ENCODE data around the gene DRAP1. TPM values are rescaled to one million over a fixed set of nuclear protein-coding genes. Genes with fewer than 3 reads are reported as not detected.

DRAP1 gene
- total RNA-seq = 68.5 to 74.4 TPM (median 70.9 TPM) in 3 replicates

- Mint-ChIP-seq H3K27ac (peak within 1 kb of the TSS; percentile 77), H3K4me3 (peak within 1 kb of the TSS; percentile 86), H3K27me3 (ENCODE audit: low read depth) (no peaks in the 10 kb centered on the region), H3K4me1 (peaks cover 33% of the 10 kb centered on the region), H3K36me3 (peaks cover 18% of the 10 kb centered on the region), H3K9me3 (no peaks in the 10 kb centered on the region)
- TF ChIP-seq CTCF (IDR thresholded peaks at IDR 0.05; ENCODE audit: unreplicated experiment) = no peak
- peak; percentile 98 to 100 for DNase-seq (ENCODE audit: low spot score in 2 of 2, unreplicated experiment in 2 of 2)
Measured at GRCh38 chr11:65919141-65919572, at the start of gene DRAP1. Gene DRAP1 (plus strand): TSS chr11:65919426. CDS start chr11:65919502, 76 bp downstream.

- H3K27me3 Mint-ChIP-seq (ENCODE audit: low read depth) = no peaks in the 10 kb centered on the region
- peaks cover 20% of the 10 kb centered on the region for H3K4me1 Mint-ChIP-seq
- H3K9me3 Mint-ChIP-seq = no peaks in the 10 kb centered on the region
- DNase-seq (ENCODE audit: low spot score in 2 of 2, unreplicated experiment in 2 of 2) = no peak
- peak overlapping the region; percentile 72 for H3K27ac Mint-ChIP-seq
- H3K36me3 Mint-ChIP-seq = peaks cover 16% of the 10 kb centered on the region
- H3K4me3 Mint-ChIP-seq = no peak overlapping the region
- TF ChIP-seq CTCF (IDR thresholded peaks at IDR 0.05; ENCODE audit: unreplicated experiment) = no peak
Measured at GRCh38 chr11:65869643-65870306, 49.5 kb upstream of the DRAP1 start.

- H3K36me3 Mint-ChIP-seq = peaks cover 13% of the 10 kb centered on the region
- TF ChIP-seq CTCF (IDR thresholded peaks at IDR 0.05; ENCODE audit: unreplicated experiment) = no peak
- H3K27ac Mint-ChIP-seq = no peak overlapping the region
- H3K4me3 Mint-ChIP-seq = peak overlapping the region; percentile 84
- DNase-seq (ENCODE audit: low spot score in 2 of 2, unreplicated experiment in 2 of 2) = no peak
- no peaks in the 10 kb centered on the region for H3K9me3 Mint-ChIP-seq
- H3K4me1 Mint-ChIP-seq = peaks cover 20% of the 10 kb centered on the region
- H3K27me3 Mint-ChIP-seq (ENCODE audit: low read depth) = no peaks in the 10 kb centered on the region
Measured at GRCh38 chr11:65870307-65870658, 48.9 kb upstream of the DRAP1 start.

- peaks cover 20% of the 10 kb centered on the region for H3K4me1 Mint-ChIP-seq
- peak overlapping the region; percentile 92 for H3K27ac Mint-ChIP-seq
- H3K36me3 Mint-ChIP-seq = peaks cover 13% of the 10 kb centered on the region
- H3K27me3 Mint-ChIP-seq (ENCODE audit: low read depth) = no peaks in the 10 kb centered on the region
- peak overlapping the region; percentile 84 for H3K4me3 Mint-ChIP-seq
- no peak for TF ChIP-seq CTCF (IDR thresholded peaks at IDR 0.05; ENCODE audit: unreplicated experiment)
- no peak for DNase-seq (ENCODE audit: low spot score in 2 of 2, unreplicated experiment in 2 of 2)
- no peaks in the 10 kb centered on the region for H3K9me3 Mint-ChIP-seq
Measured at GRCh38 chr11:65870706-65871681, 48.2 kb upstream of the DRAP1 start.

GRCh38 chr11:65871811-65872548 lies 47.2 kb upstream of the DRAP1 start:
- peak overlapping the region; percentile 92 for H3K27ac Mint-ChIP-seq
- peaks cover 13% of the 10 kb centered on the region for H3K36me3 Mint-ChIP-seq
- no peak for DNase-seq (ENCODE audit: low spot score in 2 of 2, unreplicated experiment in 2 of 2)
- TF ChIP-seq CTCF (IDR thresholded peaks at IDR 0.05; ENCODE audit: unreplicated experiment) = no peak
- peaks cover 20% of the 10 kb centered on the region for H3K4me1 Mint-ChIP-seq
- H3K27me3 Mint-ChIP-seq (ENCODE audit: low read depth) = no peaks in the 10 kb centered on the region
- no peaks in the 10 kb centered on the region for H3K9me3 Mint-ChIP-seq
- peak overlapping the region; percentile 84 for H3K4me3 Mint-ChIP-seq

All from mesothelial cell of epicardium (in vitro differentiated cells).